ENCODE measurements around the gene GBE1. TPM values are rescaled to one million over a fixed set of nuclear protein-coding genes. Genes with fewer than 3 reads are reported as not detected.

Gene GBE1
- total and polyA plus RNA-seq, 8 donors = 3.7 to 14.1 (median 9.0) TPM

- intact Hi-C loops (cut with DNase I) = no loop called here
- Histone ChIP-seq H3K4me1 (no peaks in the 10 kb centered on the region), H3K4me3 (no peak overlapping the region), H3K27me3 (no peaks in the 10 kb centered on the region), H3K9me3 (no peaks in the 10 kb centered on the region), H3K36me3 (no peaks in the 10 kb centered on the region), H3K27ac (no peak overlapping the region)
- no peak for ATAC-seq
- TF ChIP-seq CTCF (IDR thresholded peaks at IDR 0.05) = no peak
- DNase-seq = no peak
- WGBS, 2 donors = 32 to 56% methylated on average over 1 of the region's 1 CpG
- no peak for FAIRE-seq
These were observed 212.1 kb downstream of the GBE1 start for GRCh38 chr3:81549388-81549787.

GRCh38 chr3:81545572-81545971, 215.9 kb downstream of the GBE1 start:
- ATAC-seq (no peak), FAIRE-seq (no peak), DNase-seq (no peak)
- H3K36me3 ChIP-seq = no peaks in the 10 kb centered on the region
- H3K9me3 ChIP-seq = no peaks in the 10 kb centered on the region
- H3K27me3 ChIP-seq = no peaks in the 10 kb centered on the region
- no peak for TF ChIP-seq CTCF (IDR thresholded peaks at IDR 0.05)
- H3K27ac ChIP-seq = no peak overlapping the region
- no peak overlapping the region for H3K4me3 ChIP-seq
- 89 to 90% methylated on average over 2 of the region's 2 CpGs for WGBS, 2 donors
- H3K4me1 ChIP-seq = no peaks in the 10 kb centered on the region
- intact Hi-C loops (cut with DNase I) = no loop called here

GRCh38 chr3:81544385-81544784, 217.1 kb downstream of the GBE1 start:
- Histone ChIP-seq H3K4me3 (no peak overlapping the region), H3K27me3 (no peaks in the 10 kb centered on the region), H3K9me3 (no peaks in the 10 kb centered on the region), H3K27ac (no peak overlapping the region), H3K4me1 (no peaks in the 10 kb centered on the region), H3K36me3 (no peaks in the 10 kb centered on the region)
- intact Hi-C loops (cut with DNase I) = no loop called here
- ATAC-seq (no peak), FAIRE-seq (no peak), DNase-seq (no peak)
- no peak for TF ChIP-seq CTCF (IDR thresholded peaks at IDR 0.05)
- WGBS, 2 donors = 86% methylated on average over 4 of the region's 4 CpGs

GRCh38 chr3:81540787-81541186, 220.7 kb downstream of the GBE1 start:
- ATAC-seq (no peak), DNase-seq (no peak), FAIRE-seq (no peak)
- 93 to 100% methylated on average over 1 of the region's 1 CpG for WGBS, 2 donors
- Histone ChIP-seq H3K4me1 (no peaks in the 10 kb centered on the region), H3K36me3 (no peaks in the 10 kb centered on the region), H3K27me3 (no peaks in the 10 kb centered on the region), H3K9me3 (no peaks in the 10 kb centered on the region), H3K27ac (no peak overlapping the region), H3K4me3 (no peak overlapping the region)
- no peak for TF ChIP-seq CTCF (IDR thresholded peaks at IDR 0.05)
- intact Hi-C loops (cut with DNase I) = no loop called here

GRCh38 chr3:81531846-81532245, 229.6 kb downstream of the GBE1 start:
- DNase-seq (no peak), ATAC-seq (no peak), FAIRE-seq (no peak)
- Histone ChIP-seq H3K4me3 (no peak overlapping the region), H3K4me1 (no peaks in the 10 kb centered on the region), H3K36me3 (peaks cover 0 to 15% (median 0%) of the 10 kb centered on the region in 3 donors), H3K27ac (no peak overlapping the region), H3K9me3 (no peaks in the 10 kb centered on the region), H3K27me3 (no peaks in the 10 kb centered on the region)
- TF ChIP-seq CTCF (IDR thresholded peaks at IDR 0.05) = no peak
- 100% methylated on average over 1 of the region's 1 CpG for WGBS, 2 donors
- intact Hi-C loops (cut with DNase I) = no loop called here
